Stomach smooth muscle (tissue), 2 donors: ENCODE measurements around the gene STRIP2.
"Not testable (repeated sequence)": the region's sequence is repeated elsewhere in the genome, so short reads cannot be mapped to it uniquely, and the experiment has no call there.

Experiments
- H3K27ac ChIP-seq: one replicate; pipeline ENCODE4 v1.7.0; 2013; ENCODE audit warnings: mild to moderate bottlenecking, low read length, inconsistent platforms
- H3K27me3 ChIP-seq, 2 donors: one replicate each; pipeline ENCODE4 v1.7.0; 2013; ENCODE audit warnings: low read length in 2 of 2; ENCODE audit not compliant: insufficient read depth in 2 of 2, control insufficient read depth in 1 of 2
- H3K36me3 ChIP-seq, 2 donors: one replicate each; pipeline ENCODE4 v1.7.0; 2013; ENCODE audit warnings: low read length in 2 of 2; ENCODE audit not compliant: control insufficient read depth in 2 of 2, insufficient read depth in 2 of 2
- H3K4me1 ChIP-seq: one replicate; pipeline ENCODE4 v1.7.0; 2013; ENCODE audit warnings: low read length; ENCODE audit not compliant: control insufficient read depth, insufficient read depth
- H3K4me3 ChIP-seq, 2 donors: one replicate each; pipeline ENCODE4 v1.7.0; 2013; ENCODE audit warnings: low read length in 2 of 2
- H3K9ac ChIP-seq, 2 donors: one replicate each; pipeline ENCODE4 v1.7.0; 2013; ENCODE audit warnings: low read length in 2 of 2, mild to moderate bottlenecking in 1 of 2
- H3K9me3 ChIP-seq, 2 donors: one replicate each; pipeline ENCODE4 v1.7.0; 2013; ENCODE audit warnings: low read length in 2 of 2; ENCODE audit not compliant: control insufficient read depth in 2 of 2
- donor health status: healthy.
- donor health status: Pancreatic carcinoma.

Gene STRIP2

GRCh38 chr7:129394101-129394500 lies 40.1 kb upstream of the STRIP2 start:
- Histone ChIP-seq H3K4me3 (no peak overlapping the region), H3K27me3 (no peaks in the 10 kb centered on the region), H3K9me3 (no peaks in the 10 kb centered on the region), H3K4me1 (no peaks in the 10 kb centered on the region), H3K36me3 (peaks cover 3 to 4% of the 10 kb centered on the region in 2 donors), H3K9ac (no peak overlapping the region), H3K27ac (no peak overlapping the region)

GRCh38 chr7:129394982-129395914 lies 39.0 kb upstream of the STRIP2 start:
- H3K27ac ChIP-seq: no peak overlapping the region
- H3K4me1 ChIP-seq: no peaks in the 10 kb centered on the region
- H3K9me3 ChIP-seq: no peaks in the 10 kb centered on the region
- H3K9ac ChIP-seq: no peak overlapping the region
- no peaks in the 10 kb centered on the region for H3K27me3 ChIP-seq
- H3K36me3 ChIP-seq: peaks cover 3 to 7% of the 10 kb centered on the region in 2 donors
- H3K4me3 ChIP-seq: no peak overlapping the region

GRCh38 chr7:129401228-129401966 lies 32.8 kb upstream of the STRIP2 start:
- Histone ChIP-seq H3K27me3 (no peaks in the 10 kb centered on the region), H3K4me1 (no peaks in the 10 kb centered on the region), H3K27ac (no peak overlapping the region), H3K9me3 (no peaks in the 10 kb centered on the region), H3K4me3 (no peak overlapping the region), H3K9ac (no peak overlapping the region), H3K36me3 (peaks cover 3 to 8% of the 10 kb centered on the region in 2 donors)

GRCh38 chr7:129401967-129402860 lies 32.0 kb upstream of the STRIP2 start:
- Histone ChIP-seq H3K36me3 (peaks cover 6 to 11% of the 10 kb centered on the region in 2 donors), H3K9me3 (no peaks in the 10 kb centered on the region), H3K4me1 (no peaks in the 10 kb centered on the region), H3K27me3 (no peaks in the 10 kb centered on the region), H3K4me3 (no peak overlapping the region), H3K9ac (no peak overlapping the region), H3K27ac (no peak overlapping the region)

GRCh38 chr7:129405527-129405926 lies 28.7 kb upstream of the STRIP2 start:
- no peak overlapping the region for H3K27ac ChIP-seq
- H3K27me3 ChIP-seq: no peaks in the 10 kb centered on the region
- H3K36me3 ChIP-seq: peaks cover 7 to 9% of the 10 kb centered on the region in 2 donors
- no peaks in the 10 kb centered on the region for H3K9me3 ChIP-seq
- H3K9ac ChIP-seq: no peak overlapping the region
- no peaks in the 10 kb centered on the region for H3K4me1 ChIP-seq
- H3K4me3 ChIP-seq: no peak overlapping the region

- not testable (repeated sequence) for H3K4me3 ChIP-seq, H3K9ac ChIP-seq, H3K4me1 ChIP-seq, H3K36me3 ChIP-seq, H3K27ac ChIP-seq, H3K27me3 ChIP-seq, H3K9me3 ChIP-seq
Measured at GRCh38 chr7:129410238-129410637, 24.0 kb upstream of the STRIP2 start.

GRCh38 chr7:129412501-129412900 lies 21.7 kb upstream of the STRIP2 start:
- H3K27ac ChIP-seq: no peak overlapping the region
- H3K4me1 ChIP-seq: no peaks in the 10 kb centered on the region
- no peaks in the 10 kb centered on the region for H3K27me3 ChIP-seq
- no peak overlapping the region for H3K4me3 ChIP-seq
- no peak overlapping the region for H3K9ac ChIP-seq
- H3K9me3 ChIP-seq: no peaks in the 10 kb centered on the region
- H3K36me3 ChIP-seq: peaks cover 2 to 6% of the 10 kb centered on the region in 2 donors

GRCh38 chr7:129417073-129417472 lies 17.2 kb upstream of the STRIP2 start:
- Histone ChIP-seq H3K36me3 (peaks cover 0 to 3% of the 10 kb centered on the region in 2 donors), H3K9ac (no peak overlapping the region), H3K27ac (no peak overlapping the region)

GRCh38 chr7:129421717-129422250 lies 12.4 kb upstream of the STRIP2 start:
- Histone ChIP-seq H3K4me3 (no peak overlapping the region), H3K36me3 (peaks cover 10 to 17% of the 10 kb centered on the region in 2 donors), H3K27ac (no peak overlapping the region), H3K9me3 (no peaks in the 10 kb centered on the region), H3K4me1 (no peaks in the 10 kb centered on the region), H3K9ac (no peak overlapping the region), H3K27me3 (no peaks in the 10 kb centered on the region)

More at GRCh38 chr7:129417073-129417472, 17.2 kb upstream of the STRIP2 start:
- Histone ChIP-seq H3K4me1 (no peaks in the 10 kb centered on the region), H3K4me3 (no peak overlapping the region), H3K9me3 (no peaks in the 10 kb centered on the region), H3K27me3 (no peaks in the 10 kb centered on the region)

GRCh38 chr7:129422727-129423126 lies 11.5 kb upstream of the STRIP2 start:
- Histone ChIP-seq H3K27me3 (no peaks in the 10 kb centered on the region), H3K27ac (no peak overlapping the region), H3K36me3 (peaks cover 16 to 17% of the 10 kb centered on the region in 2 donors), H3K4me3 (no peak overlapping the region), H3K9me3 (no peaks in the 10 kb centered on the region), H3K9ac (no peak overlapping the region), H3K4me1 (no peaks in the 10 kb centered on the region)
